ENCODE results near the gene NLRC5. TPM values are rescaled to one million over a fixed set of nuclear protein-coding genes. Genes with fewer than 3 reads are reported as not detected.
A peak's percentile ranks its signal among the peaks of the same experiment; 100 is the strongest.

NLRC5 gene
- total RNA-seq, 1 donor from 2014 or later: 0.26 TPM

- TF ChIP-seq CTCF (conservative IDR thresholded peaks at IDR 0.05): no peak
- H3K27ac Mint-ChIP-seq (ENCODE audit: unreplicated experiment): peak overlapping the region; percentile 67
- peaks cover 47% of the 10 kb centered on the region for H3K4me1 Mint-ChIP-seq
- H3K4me3 Mint-ChIP-seq: no peak overlapping the region
- DNase-seq (ENCODE audit: low read depth, low spot score): no peak
- H3K9me3 Mint-ChIP-seq: no peaks in the 10 kb centered on the region
- H3K27me3 Mint-ChIP-seq (ENCODE audit: low read depth): no peaks in the 10 kb centered on the region
- no peaks in the 10 kb centered on the region for H3K36me3 Mint-ChIP-seq (ENCODE audit: low read depth)
Observed at GRCh38 chr16:57131351-57131970, 142.1 kb downstream of the NLRC5 start.

DNA sequence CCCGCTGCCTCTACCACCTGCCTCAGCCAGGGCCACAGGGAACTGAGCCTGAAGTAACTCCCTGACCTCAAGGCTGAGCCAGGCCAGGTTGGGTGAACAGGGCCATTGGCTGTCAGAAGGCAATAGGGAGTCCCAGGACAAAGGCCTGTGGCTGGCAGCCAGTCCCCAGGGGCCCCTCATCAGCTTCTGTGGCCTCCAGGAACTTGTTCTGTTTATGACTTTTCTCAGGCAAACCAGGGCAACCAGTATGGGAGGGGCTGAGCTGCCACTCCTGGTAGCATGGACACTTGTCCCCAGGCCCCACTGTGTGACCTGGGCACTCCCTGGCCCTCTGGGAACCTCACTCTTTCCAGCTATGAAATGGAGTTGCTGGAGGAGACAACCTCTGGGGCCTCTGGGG is 143.1 kb downstream of the NLRC5 start:
- H3K27me3 Mint-ChIP-seq (ENCODE audit: low read depth): no peaks in the 10 kb centered on the region
- no peak overlapping the region for H3K27ac Mint-ChIP-seq (ENCODE audit: unreplicated experiment)
- H3K36me3 Mint-ChIP-seq (ENCODE audit: low read depth): no peaks in the 10 kb centered on the region
- H3K4me3 Mint-ChIP-seq: no peak overlapping the region
- DNase-seq (ENCODE audit: low read depth, low spot score): no peak
- H3K9me3 Mint-ChIP-seq: no peaks in the 10 kb centered on the region
- H3K4me1 Mint-ChIP-seq: peaks cover 40% of the 10 kb centered on the region
- no peak for TF ChIP-seq CTCF (conservative IDR thresholded peaks at IDR 0.05)

- Mint-ChIP-seq H3K9me3 (no peaks in the 10 kb centered on the region), H3K36me3 (ENCODE audit: low read depth) (no peaks in the 10 kb centered on the region), H3K27me3 (ENCODE audit: low read depth) (no peaks in the 10 kb centered on the region), H3K27ac (ENCODE audit: unreplicated experiment) (no peak overlapping the region), H3K4me1 (peaks cover 39% of the 10 kb centered on the region), H3K4me3 (no peak overlapping the region)
- DNase-seq (ENCODE audit: low read depth, low spot score): no peak
- no peak for TF ChIP-seq CTCF (conservative IDR thresholded peaks at IDR 0.05)
Observed at GRCh38 chr16:57133031-57133430, 143.7 kb downstream of the NLRC5 start.

Other genes with a start within 250 kb of the NLRC5 start
- gene SLC12A3, start 124.3 kb upstream of the NLRC5 start, total RNA-seq: not detected in 2 replicates
- gene HERPUD1, start 57.4 kb upstream of the NLRC5 start, total RNA-seq: 32.9 and 34.0 TPM in 2 replicates
- not detected in 2 replicates for gene CETP, start 27.6 kb upstream of the NLRC5 start, total RNA-seq
- 33.1 and 36.9 TPM in 2 replicates for gene CPNE2, start 103.0 kb downstream of the NLRC5 start, total RNA-seq
- 102 and 108 TPM in 2 replicates for gene PSME3IP1, start 196.5 kb downstream of the NLRC5 start, total RNA-seq
- gene RSPRY1, start 196.8 kb downstream of the NLRC5 start, total RNA-seq: 46.8 and 53.4 TPM in 2 replicates

All from neural crest cell (in vitro differentiated cells).